Liver (tissue), 9 donors: ENCODE data around the gene LRRC51. TPM values are rescaled to one million over a fixed set of nuclear protein-coding genes. Genes with fewer than 3 reads are reported as not detected.

Experiments
- DNase-seq: peaks from one replicate; pipeline ENCODE4 v3.0.0-alpha.2; 2017; ENCODE audit warnings: low spot score
- H3K27ac ChIP-seq, 2 donors: one replicate each; pipeline ENCODE4 v1.7.0; 2013; ENCODE audit warnings: inconsistent platforms in 2 of 2, low read length in 2 of 2, control low read depth in 1 of 2, low read depth in 1 of 2, mild to moderate bottlenecking in 1 of 2
- H3K27me3 ChIP-seq, 4 donors: one replicate each; pipeline versions ENCODE4 v1.6.1 to v1.7.0; 2013; ENCODE audit warnings: low read length in 3 of 4, inconsistent platforms in 1 of 4, mild to moderate bottlenecking in 1 of 4, moderate library complexity in 1 of 4; ENCODE audit not compliant: control insufficient read depth in 4 of 4, insufficient read depth in 4 of 4
- H3K36me3 ChIP-seq, 4 donors: one replicate each; pipeline versions ENCODE4 v1.6.1 to v1.7.0; 2013; ENCODE audit warnings: low read length in 3 of 4, mild to moderate bottlenecking in 3 of 4, low read depth in 1 of 4, moderate library complexity in 1 of 4; ENCODE audit not compliant: control insufficient read depth in 4 of 4, insufficient read depth in 3 of 4
- H3K4me1 ChIP-seq, 4 donors: one replicate each; pipeline versions ENCODE4 v1.6.1 to v1.7.0; 2013; ENCODE audit warnings: low read length in 3 of 4, mild to moderate bottlenecking in 3 of 4, moderate library complexity in 1 of 4; ENCODE audit not compliant: control insufficient read depth in 4 of 4, insufficient read depth in 4 of 4
- H3K4me3 ChIP-seq, 3 donors: one replicate each; pipeline versions ENCODE4 v1.6.1 to v1.7.0; 2013; ENCODE audit warnings: low read length in 3 of 3, control low read depth in 1 of 3, low read depth in 1 of 3, mild to moderate bottlenecking in 1 of 3
- H3K9ac ChIP-seq, 2 donors: one replicate each; pipeline ENCODE4 v1.7.0; 2013; ENCODE audit warnings: low read length in 2 of 2, mild to moderate bottlenecking in 2 of 2, moderate library complexity in 2 of 2, control low read depth in 1 of 2, low read depth in 1 of 2
- H3K9me3 ChIP-seq, 4 donors: one replicate each; pipeline versions ENCODE4 v1.6.1 to v1.7.0; 2013; ENCODE audit warnings: low read length in 3 of 4; ENCODE audit not compliant: control insufficient read depth in 4 of 4
- HNF4A ChIP-seq, 2 donors: conservative IDR thresholded peaks; 2 replicates each; pipeline ENCODE4 v1.6.1; 2016; ENCODE audit warnings: antibody characterized with exemption in 2 of 2, mild to moderate bottlenecking in 2 of 2
- HNF4G ChIP-seq: IDR thresholded peaks from 2 replicates; pipeline ENCODE4 v1.6.1; 2016; ENCODE audit warnings: antibody characterized with exemption
- JUND ChIP-seq, 2 donors: IDR thresholded peaks; 2 replicates each; pipeline ENCODE4 v1.6.1; 2016; ENCODE audit warnings: antibody characterized with exemption in 2 of 2
- NR2F2 ChIP-seq: IDR thresholded peaks from 2 replicates; pipeline ENCODE4 v1.6.1; 2016; ENCODE audit warnings: antibody characterized with exemption
- RAD21 ChIP-seq, 2 donors: IDR thresholded peaks; 2 replicates each; pipeline ENCODE4 v1.6.1; 2016; ENCODE audit warnings: antibody characterized with exemption in 2 of 2, mild to moderate bottlenecking in 2 of 2
- REST ChIP-seq: IDR thresholded peaks from 2 replicates; pipeline ENCODE4 v1.6.1; 2016; ENCODE audit warnings: antibody characterized with exemption, mild to moderate bottlenecking
- RXRA ChIP-seq, 2 donors: IDR thresholded peaks; 2 replicates each; pipeline ENCODE4 v1.6.1; 2017 to 2018; ENCODE audit warnings: antibody characterized with exemption in 2 of 2, mild to moderate bottlenecking in 1 of 2
- TAF1 ChIP-seq: conservative IDR thresholded peaks from 2 replicates; pipeline ENCODE4 v1.6.1; 2016; ENCODE audit warnings: antibody characterized with exemption, mild to moderate bottlenecking
- ZBTB33 ChIP-seq: IDR thresholded peaks from 2 replicates; pipeline ENCODE4 v1.6.1; 2016; ENCODE audit warnings: antibody characterized with exemption
- WGBS: extraction: QIAGEN DNeasy Blood & Tissue Kit; methylation state at CpG from one replicate; pipeline ENCODE4 v1.1.7; 2013; 5-methylcytosine and 5-hydroxymethylcytosine counted together
- polyA plus RNA-seq, 2 donors: library from polyadenylated mRNA; stranded (reverse) in 1 of 2; unstranded in 1 of 2; fragments of 200-250 nt in 1 of 2; fragments of >200 nt in 1 of 2; fragmentation: Nextera tagmentation in 1 of 2; extraction: Ambion mirVana in 1 of 2; gene quantifications; one replicate each; pipeline versions ENCODE4 v1.2.1 to v1.2.3, GENCODE V29; 2013 to 2015
- total RNA-seq, 2 donors: library from RNA; depleted of rRNA; stranded (reverse); fragments of >200 nt; gene quantifications; one replicate each; pipeline ENCODE4 v1.2.3, GENCODE V29; 2014
- TF ChIP-seq, protein P1 (sequence below): IDR thresholded peaks from 2 replicates; pipeline ENCODE4 v1.6.1; 2016; ENCODE audit warnings: antibody characterized with exemption
- TF ChIP-seq, protein P2 (sequence below): IDR thresholded peaks from 2 replicates; pipeline ENCODE4 v1.6.1; 2016; ENCODE audit warnings: antibody characterized with exemption
- donor health status: healthy.
- donor health status: healthy.
- donor health status: healthy.
- donor health status: healthy.
- donor health status: healthy.

LRRC51 gene
- total and polyA plus RNA-seq, 4 donors: 1.9 to 3.7 (median 3.2) TPM

DNA sequence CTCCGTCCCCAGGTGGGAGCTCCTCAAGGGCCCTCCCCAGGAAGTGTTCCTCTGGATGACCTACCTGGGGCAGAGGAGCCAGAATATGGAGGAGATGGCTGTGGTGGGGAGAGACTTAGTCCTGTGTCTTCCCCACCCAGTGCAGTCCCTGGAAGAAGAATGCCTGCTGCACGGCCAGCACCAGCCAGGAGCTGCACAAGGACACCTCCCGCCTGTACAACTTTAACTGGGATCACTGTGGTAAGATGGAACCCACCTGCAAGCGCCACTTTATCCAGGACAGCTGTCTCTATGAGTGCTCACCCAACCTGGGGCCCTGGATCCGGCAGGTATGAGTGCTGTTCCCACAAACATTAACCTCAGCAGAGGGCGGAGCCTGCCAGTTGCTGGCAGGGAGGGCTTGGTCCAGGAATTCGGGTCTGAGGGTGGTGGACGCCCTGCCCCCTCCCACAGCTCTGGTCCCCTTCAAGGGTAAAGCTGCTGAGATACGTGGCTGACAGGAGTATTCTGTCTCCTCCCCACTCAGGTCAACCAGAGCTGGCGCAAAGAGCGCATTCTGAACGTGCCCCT is 58.3 kb downstream of the LRRC51 start (continued):
- no peak for TF ChIP-seq REST
- TF ChIP-seq, protein P1, sequence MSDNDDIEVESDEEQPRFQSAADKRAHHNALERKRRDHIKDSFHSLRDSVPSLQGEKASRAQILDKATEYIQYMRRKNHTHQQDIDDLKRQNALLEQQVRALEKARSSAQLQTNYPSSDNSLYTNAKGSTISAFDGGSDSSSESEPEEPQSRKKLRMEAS: no peak
- TF ChIP-seq ZBTB33: no peak
- no peak for TF ChIP-seq TAF1

- Histone ChIP-seq H3K27ac (no peak overlapping the region), H3K36me3 (no peaks in the 10 kb centered on the region), H3K9ac (no peak overlapping the region), H3K9me3 (no peaks in the 10 kb centered on the region), H3K27me3 (no peaks in the 10 kb centered on the region), H3K4me1 (no peaks in the 10 kb centered on the region), H3K4me3 (no peak overlapping the region)
- TF ChIP-seq RXRA (IDR thresholded peaks at IDR 0.05) (no peak), ZBTB33 (no peak), HNF4A (conservative IDR thresholded peaks at IDR 0.05) (no peak), NR2F2 (no peak)
- TF ChIP-seq, protein P2, sequence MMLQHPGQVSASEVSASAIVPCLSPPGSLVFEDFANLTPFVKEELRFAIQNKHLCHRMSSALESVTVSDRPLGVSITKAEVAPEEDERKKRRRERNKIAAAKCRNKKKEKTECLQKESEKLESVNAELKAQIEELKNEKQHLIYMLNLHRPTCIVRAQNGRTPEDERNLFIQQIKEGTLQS: no peak
- WGBS: 96% methylated on average over 11 of the region's 11 CpGs
- DNase-seq: no peak
Observed at GRCh38 chr11:72139500-72139899, 58.9 kb downstream of the LRRC51 start.

DNA sequence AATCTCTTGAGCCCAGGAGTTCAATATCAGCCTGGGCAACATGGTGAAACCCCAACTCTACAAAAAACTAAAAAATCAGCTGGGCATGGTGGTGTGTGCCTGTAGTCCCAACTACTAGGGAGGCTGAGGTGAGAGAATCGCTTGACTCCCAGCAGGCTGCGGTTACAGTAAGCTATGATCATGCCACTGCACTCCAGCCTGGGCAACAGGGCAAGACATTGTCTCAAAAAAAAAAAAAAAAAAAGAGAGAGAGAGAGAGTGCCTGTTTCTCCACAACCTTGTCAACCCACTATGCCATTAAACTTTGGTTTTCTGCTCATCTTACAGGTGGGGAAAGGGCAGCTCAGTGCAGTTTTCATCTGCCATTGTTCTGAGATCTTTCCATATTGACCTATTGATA is 60.0 kb downstream of the LRRC51 start:
- H3K27ac ChIP-seq: no peak overlapping the region
- no peaks in the 10 kb centered on the region for H3K36me3 ChIP-seq
- no peaks in the 10 kb centered on the region for H3K27me3 ChIP-seq
- no peak overlapping the region for H3K4me3 ChIP-seq
- DNase-seq: no peak
- no peak overlapping the region for H3K9ac ChIP-seq
- no peaks in the 10 kb centered on the region for H3K9me3 ChIP-seq
- no peaks in the 10 kb centered on the region for H3K4me1 ChIP-seq
- 95% methylated on average over 2 of the region's 2 CpGs for WGBS
- no peak for TF ChIP-seq RAD21 (IDR thresholded peaks at IDR 0.05)
- TF ChIP-seq JUND (IDR thresholded peaks at IDR 0.05): no peak
- no peak for TF ChIP-seq REST
- no peak for TF ChIP-seq HNF4A (conservative IDR thresholded peaks at IDR 0.05)
- no peak for TF ChIP-seq HNF4G
- no peak for TF ChIP-seq TAF1
